IMR-90 (cell line): ENCODE results near the gene AKT2.

Source experiments
- MAFK ChIP-seq: IDR thresholded peaks from 2 replicates; pipeline ENCODE4 v1.6.1; 2012; ENCODE audit warnings: low read depth, low read length, improper control_type of control experiment
- POLR2A ChIP-seq: IDR thresholded peaks from 2 replicates; pipeline ENCODE4 v1.6.1; 2012; ENCODE audit warnings: mild to moderate bottlenecking, low read depth, low read length
- SMC3 ChIP-seq: fragments of 150-350 bp; IDR thresholded peaks from 2 replicates; pipeline ENCODE4 v1.6.1; 2016; ENCODE audit warnings: low read depth, mild to moderate bottlenecking, antibody characterized with exemption, low read length, moderate library complexity

DNA sequence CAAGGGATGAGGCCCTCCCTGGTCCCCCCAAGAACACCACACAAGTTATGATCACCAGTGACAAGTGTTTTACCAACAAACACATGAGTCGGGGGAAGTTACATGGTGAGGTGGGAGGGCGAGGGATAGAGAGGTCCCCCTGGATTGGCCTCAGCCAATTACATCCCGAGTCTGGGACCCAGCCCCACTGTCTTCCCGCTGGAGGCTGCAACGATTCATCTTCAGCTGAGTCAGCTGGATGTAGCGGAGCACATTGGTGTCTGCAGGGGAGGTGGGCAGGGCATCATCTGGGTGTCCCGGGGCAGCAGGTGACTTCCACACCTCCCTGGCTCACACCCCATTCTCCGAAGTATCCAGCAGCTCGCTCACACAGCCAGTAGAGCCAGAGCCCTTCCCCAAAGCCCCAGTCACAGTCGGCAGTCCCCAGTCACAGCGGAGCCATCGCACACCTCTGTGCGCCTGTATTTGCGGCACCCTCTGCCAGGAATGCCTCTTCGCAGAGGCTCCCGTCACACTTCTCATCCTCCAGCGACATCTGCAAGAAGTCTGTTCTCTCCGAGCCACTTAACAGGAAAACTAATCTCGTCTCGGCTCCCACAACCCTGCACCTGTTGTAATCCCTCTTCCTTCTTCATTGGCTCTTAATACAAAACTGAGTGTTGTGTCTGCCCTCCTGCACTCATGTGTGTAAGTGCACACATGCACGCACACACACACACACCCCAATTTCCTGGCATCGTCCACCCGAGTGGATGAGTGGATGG lies 69.0 kb downstream of the AKT2 start:
- TF ChIP-seq MAFK: no peak
- no peak for TF ChIP-seq SMC3
- no peak for TF ChIP-seq POLR2A
